GM06990 (cell line): Measurements from ENCODE around the gene ABCA13.

Source experiments
- DNase-seq: peaks from one replicate; pipeline ENCODE4 v3.0.0-alpha.2; 2011; ENCODE audit not compliant: insufficient read length; ENCODE audit errors: extremely low read depth
- H3K27me3 ChIP-seq: replicated peaks from 2 replicates; pipeline ENCODE4 v1.6.0; 2011; ENCODE audit warnings: low read length; ENCODE audit not compliant: control insufficient read depth, insufficient read depth
- H3K36me3 ChIP-seq: 2 replicates; pipeline ENCODE4 v1.5.1; 2011; ENCODE audit warnings: low read length; ENCODE audit not compliant: control insufficient read depth, insufficient read depth
- H3K4me3 ChIP-seq: replicated peaks from 2 replicates; pipeline ENCODE4 v1.5.1; 2011; ENCODE audit warnings: low read depth, mild to moderate bottlenecking, control low read depth, low read length
- CTCF ChIP-seq: IDR thresholded peaks from 2 replicates; pipeline ENCODE4 v1.5.1; 2011; ENCODE audit warnings: low read length, control low read depth, mild to moderate bottlenecking, inconsistent platforms; ENCODE audit not compliant: insufficient read depth, poor library complexity, severe bottlenecking

Gene ABCA13

GRCh38 chr7:48337781-48338180, 166.5 kb downstream of the ABCA13 start:
- no peak for TF ChIP-seq CTCF
- DNase-seq, result no peak
- H3K36me3 ChIP-seq, result no peaks in the 10 kb centered on the region
- no peak overlapping the region for H3K4me3 ChIP-seq
- no peaks in the 10 kb centered on the region; the same call in 1 of the 2 replicates for H3K27me3 ChIP-seq

GRCh38 chr7:48347230-48347825, 176.1 kb downstream of the ABCA13 start:
- TF ChIP-seq CTCF, result no peak
- Histone ChIP-seq H3K4me3 (no peak overlapping the region), H3K36me3 (no peaks in the 10 kb centered on the region), H3K27me3 (no peaks in the 10 kb centered on the region; the same call in 1 of the 2 replicates)
- no peak for DNase-seq

- no peak for TF ChIP-seq CTCF
- Histone ChIP-seq H3K27me3 (no peaks in the 10 kb centered on the region; the same call in 1 of the 2 replicates), H3K4me3 (no peak overlapping the region), H3K36me3 (no peaks in the 10 kb centered on the region)
- DNase-seq, result no peak
These were observed 179.3 kb downstream of the ABCA13 start for GRCh38 chr7:48350515-48350914.

GRCh38 chr7:48351900-48352299, 180.6 kb downstream of the ABCA13 start:
- Histone ChIP-seq H3K36me3 (no peaks in the 10 kb centered on the region), H3K4me3 (no peak overlapping the region), H3K27me3 (no peaks in the 10 kb centered on the region; the same call in 1 of the 2 replicates)
- TF ChIP-seq CTCF, result no peak
- DNase-seq, result no peak

GRCh38 chr7:48355346-48355745, 184.1 kb downstream of the ABCA13 start:
- no peak overlapping the region for H3K4me3 ChIP-seq
- no peak for TF ChIP-seq CTCF
- no peaks in the 10 kb centered on the region for H3K36me3 ChIP-seq
- H3K27me3 ChIP-seq, result no peaks in the 10 kb centered on the region
- DNase-seq, result no peak

GRCh38 chr7:48360574-48360973, 189.3 kb downstream of the ABCA13 start:
- H3K27me3 ChIP-seq, result no peaks in the 10 kb centered on the region; the same call in 1 of the 2 replicates
- H3K4me3 ChIP-seq, result no peak overlapping the region
- no peaks in the 10 kb centered on the region for H3K36me3 ChIP-seq
- no peak for DNase-seq
- TF ChIP-seq CTCF, result no peak
